ENCODE measurements around the gene RNU1-4.
"Not testable (repeated sequence)": the region's sequence is repeated elsewhere in the genome, so short reads cannot be mapped to it uniquely, and the experiment has no call there.

RNU1-4 gene

DNA sequence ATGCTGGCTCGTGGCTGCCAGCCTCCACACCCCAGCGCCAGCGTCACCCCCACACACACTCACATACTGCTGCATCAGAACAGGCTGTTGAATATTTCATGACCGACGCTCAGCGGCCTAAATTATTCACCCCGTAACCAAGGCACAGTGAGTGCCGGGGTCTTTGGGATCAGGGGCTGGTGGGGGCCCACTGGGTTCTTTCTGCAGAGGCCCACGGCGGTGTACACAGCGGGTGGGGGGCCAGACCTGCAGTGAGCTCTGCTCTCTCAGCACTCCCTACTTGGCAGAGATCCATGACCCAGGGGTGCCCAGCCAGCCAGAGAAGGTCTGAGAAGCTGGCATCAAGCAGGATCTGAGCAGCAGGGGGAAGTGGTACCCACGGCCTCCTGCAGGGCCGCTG is 29.7 kb upstream of the RNU1-4 start:
- H3K14ac ChIP-seq (ENCODE audit: low read length); H3K27ac ChIP-seq (ENCODE audit: low read depth, low read length); H2AFZ ChIP-seq (ENCODE audit: insufficient read depth, low read length, poor library complexity); H2AK5ac ChIP-seq (ENCODE audit: low read length); H3K18ac ChIP-seq (ENCODE audit: low read length); DNase-seq; H3K9ac ChIP-seq (ENCODE audit: low read length); H4K8ac ChIP-seq (ENCODE audit: low read depth, low read length); H3K79me2 ChIP-seq (ENCODE audit: control insufficient read depth, insufficient read depth, low read length, poor library complexity); H4K91ac ChIP-seq (ENCODE audit: low read depth, low read length); H3K36me3 ChIP-seq (ENCODE audit: control insufficient read depth in 1 of 2, insufficient read depth in 2 of 2, low read length in 2 of 2); H3K79me1 ChIP-seq (ENCODE audit: low read length); H3K4ac ChIP-seq (ENCODE audit: low read depth, low read length); H3K4me2 ChIP-seq (ENCODE audit: low read length); H3K27me3 ChIP-seq (ENCODE audit: insufficient read depth, low read length); H2BK5ac ChIP-seq (ENCODE audit: low read depth, low read length, poor library complexity); H3K4me3 ChIP-seq (ENCODE audit: low read depth, low read length); H4K12ac ChIP-seq (ENCODE audit: low read depth, low read length); H3K23ac ChIP-seq (ENCODE audit: low read length); H3K4me1 ChIP-seq (ENCODE audit: control insufficient read depth in 1 of 2, insufficient read depth in 2 of 2, low read length in 2 of 2); H2BK12ac ChIP-seq (ENCODE audit: low read length); H2BK120ac ChIP-seq (ENCODE audit: insufficient read depth, low read length, poor library complexity); H3K9me3 ChIP-seq (ENCODE audit: insufficient read depth, low read depth, low read length): not testable (repeated sequence)
- WGBS (ENCODE audit: extremely low coverage, insufficient coverage, insufficient read length): no CpG with 5 or more reads among the region's 13 CpGs

DNA sequence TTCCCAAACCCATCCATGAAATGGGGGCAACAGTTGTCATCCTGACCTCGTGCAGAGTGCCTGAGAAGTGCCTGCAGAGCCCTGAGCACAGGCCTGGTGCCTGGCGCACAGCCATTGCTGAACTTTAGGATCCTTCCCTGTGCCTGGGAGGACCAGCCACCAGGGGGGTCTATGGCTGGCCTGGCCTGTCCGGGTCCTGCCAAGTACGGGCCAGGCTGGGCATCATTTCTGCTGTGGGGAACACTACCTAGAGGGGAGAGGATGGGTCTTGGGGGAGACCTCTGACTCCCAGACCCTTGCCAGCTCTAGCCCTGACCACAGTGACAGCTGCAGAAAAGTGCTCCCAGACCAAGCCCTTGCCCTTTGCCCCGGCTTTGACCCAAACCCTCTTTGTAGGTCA is 28.2 kb upstream of the RNU1-4 start:
- H2BK120ac ChIP-seq (ENCODE audit: insufficient read depth, low read length, poor library complexity); H3K23ac ChIP-seq (ENCODE audit: low read length); DNase-seq; H3K27ac ChIP-seq (ENCODE audit: low read depth, low read length); H4K8ac ChIP-seq (ENCODE audit: low read depth, low read length); H3K4ac ChIP-seq (ENCODE audit: low read depth, low read length); H3K4me3 ChIP-seq (ENCODE audit: low read depth, low read length); H3K27me3 ChIP-seq (ENCODE audit: insufficient read depth, low read length); H3K9me3 ChIP-seq (ENCODE audit: insufficient read depth, low read depth, low read length); H3K79me1 ChIP-seq (ENCODE audit: low read length); H4K91ac ChIP-seq (ENCODE audit: low read depth, low read length); H2AK5ac ChIP-seq (ENCODE audit: low read length); H3K4me2 ChIP-seq (ENCODE audit: low read length); H3K14ac ChIP-seq (ENCODE audit: low read length); H3K18ac ChIP-seq (ENCODE audit: low read length); H4K12ac ChIP-seq (ENCODE audit: low read depth, low read length); H3K36me3 ChIP-seq (ENCODE audit: control insufficient read depth in 1 of 2, insufficient read depth in 2 of 2, low read length in 2 of 2); H3K79me2 ChIP-seq (ENCODE audit: control insufficient read depth, insufficient read depth, low read length, poor library complexity); H2BK5ac ChIP-seq (ENCODE audit: low read depth, low read length, poor library complexity); H2AFZ ChIP-seq (ENCODE audit: insufficient read depth, low read length, poor library complexity); H3K9ac ChIP-seq (ENCODE audit: low read length): not testable (repeated sequence)
- no CpG with 5 or more reads among the region's 5 CpGs for WGBS (ENCODE audit: extremely low coverage, insufficient coverage, insufficient read length)
- H2BK12ac ChIP-seq (ENCODE audit: low read length): peak overlapping the region; percentile 76
- peaks cover 10% of the 10 kb centered on the region in 2 experiments for H3K4me1 ChIP-seq (ENCODE audit: control insufficient read depth in 1 of 2, insufficient read depth in 2 of 2, low read length in 2 of 2)

- peaks cover 14 to 15% of the 10 kb centered on the region in 2 experiments for H3K4me1 ChIP-seq (ENCODE audit: control insufficient read depth in 1 of 2, insufficient read depth in 2 of 2, low read length in 2 of 2)
- H4K12ac ChIP-seq (ENCODE audit: low read depth, low read length); H2BK5ac ChIP-seq (ENCODE audit: low read depth, low read length, poor library complexity); H3K14ac ChIP-seq (ENCODE audit: low read length); H3K9ac ChIP-seq (ENCODE audit: low read length); H3K27ac ChIP-seq (ENCODE audit: low read depth, low read length); H3K4me3 ChIP-seq (ENCODE audit: low read depth, low read length); H3K9me3 ChIP-seq (ENCODE audit: insufficient read depth, low read depth, low read length); H4K91ac ChIP-seq (ENCODE audit: low read depth, low read length); H3K36me3 ChIP-seq (ENCODE audit: control insufficient read depth in 1 of 2, insufficient read depth in 2 of 2, low read length in 2 of 2); H3K79me1 ChIP-seq (ENCODE audit: low read length); H3K23ac ChIP-seq (ENCODE audit: low read length); H3K4ac ChIP-seq (ENCODE audit: low read depth, low read length); H3K18ac ChIP-seq (ENCODE audit: low read length); H3K4me2 ChIP-seq (ENCODE audit: low read length); DNase-seq; H3K79me2 ChIP-seq (ENCODE audit: control insufficient read depth, insufficient read depth, low read length, poor library complexity); H2AK5ac ChIP-seq (ENCODE audit: low read length); H2AFZ ChIP-seq (ENCODE audit: insufficient read depth, low read length, poor library complexity); H2BK12ac ChIP-seq (ENCODE audit: low read length); H3K27me3 ChIP-seq (ENCODE audit: insufficient read depth, low read length); H4K8ac ChIP-seq (ENCODE audit: low read depth, low read length); H2BK120ac ChIP-seq (ENCODE audit: insufficient read depth, low read length, poor library complexity): not testable (repeated sequence)
- WGBS (ENCODE audit: extremely low coverage, insufficient coverage, insufficient read length): no CpG with 5 or more reads among the region's 14 CpGs
Observed at GRCh38 chr1:16712582-16712981, 27.7 kb upstream of the RNU1-4 start.

DNA sequence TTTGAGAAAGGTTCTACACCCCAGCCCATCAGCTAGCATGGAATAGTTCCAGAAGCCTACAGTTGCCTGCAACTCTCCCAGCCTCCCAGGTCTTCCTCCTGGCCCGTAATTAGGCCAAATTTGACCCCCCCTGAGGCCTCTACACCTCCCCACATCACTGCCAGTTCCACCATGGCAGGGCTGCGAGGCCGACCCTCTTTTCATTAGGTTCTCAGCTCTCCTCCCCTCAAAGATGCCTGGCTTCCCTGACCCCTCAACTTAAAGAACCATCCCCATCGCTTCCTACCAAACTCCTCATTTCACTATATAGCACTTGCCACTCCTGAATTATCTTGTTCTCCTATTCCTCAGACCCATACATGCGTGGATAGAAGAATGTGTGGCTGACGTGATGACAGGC is 27.3 kb upstream of the RNU1-4 start:
- H3K27me3 ChIP-seq (ENCODE audit: insufficient read depth, low read length): not testable (repeated sequence)

More for the DNA sequence above, 27.3 kb upstream of the RNU1-4 start:
- not testable (repeated sequence) for H3K14ac ChIP-seq (ENCODE audit: low read length); H3K79me1 ChIP-seq (ENCODE audit: low read length); H2BK5ac ChIP-seq (ENCODE audit: low read depth, low read length, poor library complexity); H3K4me3 ChIP-seq (ENCODE audit: low read depth, low read length); H3K4me2 ChIP-seq (ENCODE audit: low read length); H4K12ac ChIP-seq (ENCODE audit: low read depth, low read length); H4K8ac ChIP-seq (ENCODE audit: low read depth, low read length); H3K27ac ChIP-seq (ENCODE audit: low read depth, low read length); H3K9ac ChIP-seq (ENCODE audit: low read length); H2AK5ac ChIP-seq (ENCODE audit: low read length); H3K36me3 ChIP-seq (ENCODE audit: control insufficient read depth in 1 of 2, insufficient read depth in 2 of 2, low read length in 2 of 2); H3K4ac ChIP-seq (ENCODE audit: low read depth, low read length); H3K18ac ChIP-seq (ENCODE audit: low read length); H3K79me2 ChIP-seq (ENCODE audit: control insufficient read depth, insufficient read depth, low read length, poor library complexity); DNase-seq; H2BK12ac ChIP-seq (ENCODE audit: low read length); H4K91ac ChIP-seq (ENCODE audit: low read depth, low read length); H3K9me3 ChIP-seq (ENCODE audit: insufficient read depth, low read depth, low read length); H3K23ac ChIP-seq (ENCODE audit: low read length); H2BK120ac ChIP-seq (ENCODE audit: insufficient read depth, low read length, poor library complexity); H2AFZ ChIP-seq (ENCODE audit: insufficient read depth, low read length, poor library complexity)
- WGBS (ENCODE audit: extremely low coverage, insufficient coverage, insufficient read length): no CpG with 5 or more reads among the region's 6 CpGs
- peaks cover 16 to 18% of the 10 kb centered on the region in 2 experiments for H3K4me1 ChIP-seq (ENCODE audit: control insufficient read depth in 1 of 2, insufficient read depth in 2 of 2, low read length in 2 of 2)
